ENCODE measurements around the gene LYST.
A peak's percentile ranks its signal among the peaks of the same experiment; 100 is the strongest.
"Not testable (repeated sequence)": the region's sequence is repeated elsewhere in the genome, so short reads cannot be mapped to it uniquely, and the experiment has no call there.

LYST gene

DNA sequence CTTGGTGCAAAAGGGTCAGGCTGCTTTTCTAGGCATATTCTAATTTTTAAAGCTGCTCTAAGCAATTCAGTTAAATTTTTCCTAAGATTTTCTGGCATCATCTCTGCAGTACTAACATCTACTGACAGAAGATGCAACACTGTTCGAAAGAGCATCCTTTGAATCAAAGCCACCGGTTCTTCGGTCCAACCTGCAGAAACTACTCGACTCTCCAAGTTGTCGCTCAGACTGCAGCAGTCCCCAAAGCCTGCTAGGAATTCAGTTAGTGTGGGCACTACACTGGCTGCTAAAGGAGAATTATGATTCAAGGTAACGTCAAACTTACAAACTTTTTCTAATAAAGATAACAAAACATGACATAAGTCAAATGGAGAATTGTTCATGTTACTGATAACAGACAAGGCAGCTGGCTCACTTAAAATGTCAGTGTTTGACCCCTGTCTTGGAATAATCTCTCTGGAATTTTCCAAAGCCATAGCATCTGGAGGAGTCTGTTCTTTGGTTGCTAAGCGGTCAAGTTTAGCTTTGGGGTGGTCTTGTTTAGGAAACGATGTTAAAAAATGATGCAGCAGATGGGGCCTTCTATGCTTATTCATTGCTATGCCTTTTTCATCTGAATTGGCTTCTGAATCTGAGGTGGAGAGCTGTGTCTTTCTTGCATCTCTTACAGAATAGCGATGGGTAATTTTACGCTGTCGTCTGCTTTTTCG is 56.9 kb downstream of the LYST start:
- no peak for DNase-seq

- DNase-seq = no peak
Observed at GRCh38 chr1:235808223-235808622, 58.5 kb downstream of the LYST start.

- no peak for DNase-seq
Observed at GRCh38 chr1:235806123-235806522, 60.6 kb downstream of the LYST start.

- DNase-seq = no peak
Observed at GRCh38 chr1:235802573-235803346, 63.9 kb downstream of the LYST start.

DNA sequence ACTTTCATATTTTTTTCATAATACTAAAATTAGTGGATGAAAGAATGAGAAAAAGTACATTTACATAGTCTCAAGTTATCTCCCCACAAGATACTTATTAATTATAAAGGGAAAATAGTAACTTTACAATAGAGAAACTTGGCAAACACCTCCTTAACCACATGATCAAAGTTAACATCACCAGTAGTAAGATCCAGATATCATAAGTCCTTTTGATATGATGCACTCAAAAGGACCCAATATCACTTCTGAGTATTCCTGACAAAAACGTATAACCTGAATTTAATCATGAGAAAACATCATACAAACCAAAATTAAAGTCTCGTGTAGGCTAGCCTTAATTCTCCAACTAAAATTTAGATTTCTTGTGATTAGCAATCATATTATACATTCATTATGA is 67.4 kb downstream of the LYST start:
- no peak for DNase-seq

GRCh38 chr1:235791532-235792060 is 75.1 kb downstream of the LYST start:
- DNase-seq = no peak

- DNase-seq = no peak
Observed at GRCh38 chr1:235790123-235790522, 76.6 kb downstream of the LYST start.

- DNase-seq = not testable (repeated sequence)
Observed at GRCh38 chr1:235786227-235786898, 80.3 kb downstream of the LYST start.

GRCh38 chr1:235784950-235785349 is 81.8 kb downstream of the LYST start:
- no peak for DNase-seq

- DNase-seq = peak; percentile 26
Observed at GRCh38 chr1:235783148-235783776, 83.4 kb downstream of the LYST start.

DNA sequence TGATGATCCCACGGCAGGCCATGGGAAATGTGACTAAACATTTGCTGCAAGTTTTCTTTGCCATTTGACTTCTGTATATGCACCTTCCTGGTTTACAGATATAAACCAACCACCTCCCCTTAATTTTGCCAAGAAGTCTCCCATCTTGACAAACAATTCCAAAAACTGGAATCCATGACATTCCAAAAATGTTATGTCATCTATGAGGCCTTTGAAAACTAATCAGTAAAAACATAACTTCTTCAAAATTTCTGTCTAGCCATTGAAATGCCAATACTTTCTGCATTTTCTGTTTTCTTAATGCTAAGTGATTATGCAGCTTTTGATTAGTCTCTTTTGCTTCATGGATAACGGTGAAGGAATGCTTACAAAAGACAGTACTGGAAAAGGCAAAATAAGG is 84.1 kb downstream of the LYST start:
- DNase-seq = no peak

DNA sequence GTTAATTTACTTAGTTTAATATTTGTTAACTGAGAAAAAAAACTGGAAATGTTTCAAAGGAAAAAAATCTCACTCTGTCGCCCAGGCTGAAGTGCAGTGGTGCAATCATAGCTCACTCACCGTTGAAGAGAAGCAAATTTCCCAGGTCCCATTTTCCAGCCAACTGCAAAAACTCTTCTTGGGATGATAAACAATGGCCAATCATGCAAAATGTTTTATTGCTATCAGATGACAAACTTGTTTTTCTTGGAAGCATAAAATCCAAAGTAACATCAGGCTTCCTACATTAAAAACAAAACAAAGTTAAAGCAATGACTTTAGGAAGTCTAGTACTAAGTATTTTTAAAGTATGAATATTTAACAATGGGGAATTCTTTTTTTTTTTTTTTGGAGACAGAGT is 84.9 kb downstream of the LYST start:
- DNase-seq = no peak

GRCh38 chr1:235779770-235780169 is 86.9 kb downstream of the LYST start:
- no peak for DNase-seq

GRCh38 chr1:235776396-235776795 is 90.3 kb downstream of the LYST start:
- no peak for DNase-seq

DNA sequence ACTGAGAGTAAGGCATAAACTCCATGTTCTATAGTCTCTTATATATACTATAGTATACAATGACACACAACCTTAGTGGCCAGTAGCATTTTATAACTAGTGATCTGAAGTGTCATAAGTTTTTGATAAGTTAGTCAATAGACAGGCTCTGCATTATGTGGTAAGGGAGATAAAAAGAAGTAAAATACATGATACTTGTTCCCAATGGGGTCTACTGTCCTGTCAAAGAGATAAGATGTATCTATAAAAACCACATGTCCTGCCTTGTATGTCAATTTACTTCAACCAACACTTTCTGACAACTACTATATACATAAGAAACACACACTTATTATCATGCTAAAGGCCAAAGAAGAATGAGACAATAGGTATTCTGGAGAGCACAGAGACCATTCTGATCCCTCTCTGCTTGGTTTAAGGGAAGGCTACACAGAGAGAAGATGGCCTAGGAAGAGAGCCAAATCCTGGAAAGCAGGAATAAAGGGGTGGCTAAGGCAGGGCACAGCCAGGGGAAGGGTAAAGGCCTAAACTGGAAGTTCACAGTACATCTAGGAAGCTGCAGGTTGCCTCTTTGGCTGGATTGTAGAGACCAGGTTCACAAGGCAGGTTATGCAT is 91.4 kb downstream of the LYST start:
- no peak for DNase-seq

GRCh38 chr1:235767795-235768194 is 98.9 kb downstream of the LYST start:
- DNase-seq = no peak

- DNase-seq = no peak
Observed at GRCh38 chr1:235766794-235767285, 99.9 kb downstream of the LYST start.

DNA sequence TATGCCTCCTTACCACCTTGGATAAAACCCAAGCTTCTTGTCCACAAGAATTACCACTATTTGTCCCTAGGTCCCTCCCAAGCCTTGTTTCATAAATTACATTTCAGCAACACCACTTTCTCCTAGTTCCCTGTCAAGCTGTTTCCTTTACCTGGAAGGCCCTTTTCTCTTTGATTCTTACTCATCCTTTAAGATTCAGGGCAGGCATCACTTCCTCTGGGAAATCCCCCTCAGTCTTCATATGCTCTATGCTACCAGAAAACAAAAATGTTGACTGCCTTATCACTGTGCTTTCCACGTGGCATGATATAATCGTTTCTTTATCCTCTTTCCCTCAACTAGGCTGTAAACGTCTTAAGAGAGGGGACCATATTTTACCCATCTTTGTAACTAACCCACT is 102.7 kb downstream of the LYST start:
- no peak for DNase-seq

- DNase-seq = no peak
Observed at GRCh38 chr1:235759336-235759735, 107.4 kb downstream of the LYST start.

- DNase-seq = no peak
Observed at GRCh38 chr1:235758931-235759330, 107.8 kb downstream of the LYST start.

- DNase-seq = no peak
Observed at GRCh38 chr1:235757587-235758096, 109.1 kb downstream of the LYST start.

- DNase-seq = not testable (repeated sequence)
Observed at GRCh38 chr1:235754186-235754585, 112.5 kb downstream of the LYST start.

Measured in NCI-H1417 treated with DMSO at 0.1 percent for 48 hours (cell line).